ENCODE results near the gene BAHCC1.

The BAHCC1 gene

GRCh38 chr17:81483085-81483861 is 88.0 kb downstream of the BAHCC1 start:
- in situ Hi-C loops (cut with MboI; ENCODE audit: low sequenced_read_pairs, unreplicated experiment): loop anchor here (10.0 kb wide), 1 partner anchor 228 kb away; no protein-coding TSS in a partner anchor
- peak; percentile 84 for DNase-seq (ENCODE audit: low spot score)
- no peak for TF ChIP-seq CTCF (IDR thresholded peaks at IDR 0.05; ENCODE audit: borderline replicate concordance, control extremely low read depth, extremely low read depth, insufficient read depth, missing control alignments)

GRCh38 chr17:81483862-81484194 is 88.6 kb downstream of the BAHCC1 start:
- no peak for TF ChIP-seq CTCF (IDR thresholded peaks at IDR 0.05; ENCODE audit: borderline replicate concordance, control extremely low read depth, extremely low read depth, insufficient read depth, missing control alignments)
- DNase-seq (ENCODE audit: low spot score): no peak
- in situ Hi-C loops (cut with MboI; ENCODE audit: low sequenced_read_pairs, unreplicated experiment): loop anchor here (10.0 kb wide), 1 partner anchor 229 kb away; no protein-coding TSS in a partner anchor

GRCh38 chr17:81484195-81484979 is 89.1 kb downstream of the BAHCC1 start:
- DNase-seq (ENCODE audit: low spot score): peak; percentile 92
- TF ChIP-seq CTCF (IDR thresholded peaks at IDR 0.05; ENCODE audit: borderline replicate concordance, control extremely low read depth, extremely low read depth, insufficient read depth, missing control alignments): peak; percentile 99
- in situ Hi-C loops (cut with MboI; ENCODE audit: low sequenced_read_pairs, unreplicated experiment): loop anchor here (10.0 kb wide), 1 partner anchor 230 kb away; no protein-coding TSS in a partner anchor

DNA sequence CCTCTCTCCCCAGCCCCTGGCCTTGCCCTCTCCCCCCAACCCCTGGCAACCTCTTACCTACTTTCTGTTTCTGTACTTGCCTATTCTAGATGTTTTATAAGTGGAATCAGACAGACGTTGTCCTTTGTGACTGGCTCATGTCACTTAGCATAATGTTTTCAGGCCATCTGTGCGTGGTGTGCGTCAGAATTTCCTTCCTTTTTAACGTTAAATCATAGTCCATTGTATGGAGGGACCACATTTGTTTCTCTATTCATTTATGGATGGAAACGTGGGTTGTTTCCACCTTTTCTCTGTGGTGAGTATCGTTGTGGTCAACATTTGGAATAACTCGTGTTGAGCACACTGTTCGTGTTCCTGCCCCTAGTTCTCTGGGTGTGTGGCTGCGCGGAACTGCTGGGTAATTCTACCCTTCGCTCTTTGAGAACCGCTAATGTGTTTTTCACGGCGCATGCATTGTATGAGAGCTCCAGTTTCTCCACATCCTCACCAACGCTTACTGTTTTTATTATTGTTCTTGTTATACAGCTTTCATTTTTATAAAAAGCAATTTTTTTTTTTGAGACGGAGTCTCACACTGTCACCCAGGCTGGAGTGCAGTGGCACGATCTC is 91.0 kb downstream of the BAHCC1 start:
- in situ Hi-C loops (cut with MboI; ENCODE audit: low sequenced_read_pairs, unreplicated experiment): loop anchor here (10.0 kb wide), 1 partner anchor 232 kb away; no protein-coding TSS in a partner anchor
- no peak for DNase-seq (ENCODE audit: low spot score)
- TF ChIP-seq CTCF (IDR thresholded peaks at IDR 0.05; ENCODE audit: borderline replicate concordance, control extremely low read depth, extremely low read depth, insufficient read depth, missing control alignments): no peak

DNA sequence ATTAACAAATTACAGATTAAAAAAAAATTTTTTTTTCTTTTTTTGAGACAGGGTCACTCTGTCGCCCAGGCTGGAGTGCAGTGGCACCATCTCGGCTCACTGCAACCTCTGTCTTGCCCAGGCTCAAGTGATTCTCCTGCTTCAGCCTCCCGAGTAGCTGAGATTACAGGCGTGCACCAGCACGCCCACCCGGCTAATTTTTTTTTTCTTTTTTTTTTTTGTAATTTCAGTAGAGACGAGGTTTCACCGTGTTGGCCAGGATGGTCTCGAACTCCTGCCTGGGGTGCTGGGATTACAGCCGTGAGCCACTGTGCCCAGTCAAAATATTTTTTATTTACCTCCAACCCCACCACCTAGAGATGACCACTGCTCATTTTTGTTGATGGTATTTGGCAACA is 91.8 kb downstream of the BAHCC1 start:
- no peak for TF ChIP-seq CTCF (IDR thresholded peaks at IDR 0.05; ENCODE audit: borderline replicate concordance, control extremely low read depth, extremely low read depth, insufficient read depth, missing control alignments)
- no peak for DNase-seq (ENCODE audit: low spot score)

More for the DNA sequence above, 91.8 kb downstream of the BAHCC1 start:
- in situ Hi-C loops (cut with MboI; ENCODE audit: low sequenced_read_pairs, unreplicated experiment): loop anchor here (10.0 kb wide), 1 partner anchor 232 kb away; no protein-coding TSS in a partner anchor

All from GM13976 (cell line).